GM12873 (cell line): ENCODE results near the gene FAT1.

ENCODE experiments used
- TF ChIP-seq, protein P1 (sequence below): IDR thresholded peaks from 2 replicates; pipeline ENCODE4 v1.5.1; 2012; ENCODE audit warnings: low read depth, mild to moderate bottlenecking, moderate library complexity, low read length, control low read depth; ENCODE audit not compliant: insufficient read depth; ENCODE audit errors: missing control alignments

FAT1 gene

DNA sequence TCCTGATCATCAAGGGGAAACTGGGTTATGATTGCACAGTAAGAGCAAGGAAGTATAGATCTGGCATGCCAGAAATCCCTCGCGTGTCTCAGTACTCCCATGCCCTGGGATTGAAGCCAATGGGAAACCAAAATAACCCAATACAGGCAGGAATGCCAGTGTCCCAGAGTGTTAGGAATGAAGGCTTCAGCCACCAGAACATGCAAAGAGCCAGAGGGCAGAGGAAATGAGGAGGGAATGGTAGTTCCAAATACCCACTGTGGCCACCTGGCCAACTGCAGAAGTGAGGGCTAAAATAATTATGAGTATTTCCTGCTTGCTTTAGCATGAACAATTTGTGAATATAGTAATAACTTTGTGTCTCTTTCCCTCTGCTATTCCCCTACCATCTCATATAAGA is 180.4 kb downstream of the FAT1 start:
- TF ChIP-seq, protein P1, sequence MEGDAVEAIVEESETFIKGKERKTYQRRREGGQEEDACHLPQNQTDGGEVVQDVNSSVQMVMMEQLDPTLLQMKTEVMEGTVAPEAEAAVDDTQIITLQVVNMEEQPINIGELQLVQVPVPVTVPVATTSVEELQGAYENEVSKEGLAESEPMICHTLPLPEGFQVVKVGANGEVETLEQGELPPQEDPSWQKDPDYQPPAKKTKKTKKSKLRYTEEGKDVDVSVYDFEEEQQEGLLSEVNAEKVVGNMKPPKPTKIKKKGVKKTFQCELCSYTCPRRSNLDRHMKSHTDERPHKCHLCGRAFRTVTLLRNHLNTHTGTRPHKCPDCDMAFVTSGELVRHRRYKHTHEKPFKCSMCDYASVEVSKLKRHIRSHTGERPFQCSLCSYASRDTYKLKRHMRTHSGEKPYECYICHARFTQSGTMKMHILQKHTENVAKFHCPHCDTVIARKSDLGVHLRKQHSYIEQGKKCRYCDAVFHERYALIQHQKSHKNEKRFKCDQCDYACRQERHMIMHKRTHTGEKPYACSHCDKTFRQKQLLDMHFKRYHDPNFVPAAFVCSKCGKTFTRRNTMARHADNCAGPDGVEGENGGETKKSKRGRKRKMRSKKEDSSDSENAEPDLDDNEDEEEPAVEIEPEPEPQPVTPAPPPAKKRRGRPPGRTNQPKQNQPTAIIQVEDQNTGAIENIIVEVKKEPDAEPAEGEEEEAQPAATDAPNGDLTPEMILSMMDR, result no peak

DNA sequence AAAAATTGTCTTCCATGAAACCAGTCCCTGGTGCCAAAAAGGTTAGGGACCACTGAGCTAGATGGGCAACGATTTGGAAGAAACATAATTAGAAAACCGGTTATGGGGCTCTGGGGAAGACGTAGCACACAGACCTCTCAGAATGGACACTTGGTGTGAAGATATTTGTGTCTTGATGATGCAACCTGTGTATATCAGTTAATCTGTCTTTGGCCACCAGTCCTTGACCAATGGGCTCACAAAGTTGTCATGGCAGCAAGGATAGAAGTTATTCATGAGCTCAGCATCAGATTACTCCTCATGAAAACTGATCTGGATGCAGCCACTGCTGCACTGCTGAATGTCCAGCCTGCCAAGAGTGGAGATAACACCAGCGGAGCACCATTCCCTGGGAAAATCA is 181.9 kb downstream of the FAT1 start:
- TF ChIP-seq, protein P1, result no peak

DNA sequence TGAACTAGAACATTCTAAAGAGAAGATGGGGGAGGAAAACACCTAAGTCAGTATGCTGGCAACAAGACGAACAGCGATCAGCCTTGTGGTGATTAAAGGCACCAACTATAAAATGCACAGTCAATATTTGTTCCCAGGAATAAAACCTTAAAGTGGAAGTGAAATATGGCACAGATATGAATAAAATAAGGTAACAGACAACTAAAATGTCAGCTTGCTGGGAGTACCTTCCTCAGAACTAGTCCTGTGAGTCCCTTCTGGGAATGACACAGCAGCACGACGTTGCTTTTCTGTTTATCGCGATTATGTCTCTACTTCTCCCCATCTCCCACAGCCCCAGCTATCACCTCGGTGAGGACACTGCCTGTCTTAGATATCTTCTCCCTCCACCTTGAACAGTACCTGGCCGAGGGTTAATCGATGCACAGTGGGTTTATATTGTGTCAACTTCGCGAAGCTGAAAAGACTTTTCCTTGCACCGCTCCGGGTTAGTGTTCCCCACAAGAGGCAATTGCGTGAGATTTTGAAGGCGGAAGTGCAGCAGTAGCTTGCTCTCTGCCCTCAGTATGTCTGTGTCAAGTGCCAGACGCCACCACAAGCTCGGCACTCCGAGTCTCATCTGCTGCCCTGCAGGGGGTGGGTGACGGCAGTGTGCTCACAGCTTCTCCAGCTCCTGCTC is 185.7 kb downstream of the FAT1 start:
- TF ChIP-seq, protein P1, result no peak
